ENCODE data around the gene CFAP52. TPM values are rescaled to one million over a fixed set of nuclear protein-coding genes. Genes with fewer than 3 reads are reported as not detected.

Gene CFAP52
- total and polyA plus RNA-seq, 2 experiments from 2014 or later = 0.76 TPM; not detected in 1

DNA sequence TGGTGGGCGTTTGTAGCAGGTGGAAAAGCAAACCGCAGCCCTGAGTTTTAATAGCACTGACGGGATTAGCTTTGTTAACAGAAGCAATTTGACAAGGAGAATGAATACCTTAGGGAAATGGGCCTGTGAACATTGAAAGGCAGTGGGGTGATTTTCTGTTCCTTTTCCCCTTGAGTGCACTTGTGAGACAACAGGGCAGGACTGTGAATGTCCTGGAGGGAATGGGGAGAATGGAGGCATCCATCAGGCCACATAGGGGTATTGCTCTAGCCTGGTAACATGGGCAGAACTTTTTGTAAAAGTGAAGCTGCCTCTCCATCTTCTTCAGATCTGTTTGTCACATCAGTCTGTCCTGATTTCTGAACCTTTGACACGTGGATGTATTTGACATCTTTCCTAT lies 95.1 kb downstream of the CFAP52 start:
- H3K9me3 ChIP-seq (ENCODE audit: low read depth) = no peaks in the 10 kb centered on the region
- H3K4me3 ChIP-seq = no peak overlapping the region
- H3K9me2 ChIP-seq (ENCODE audit: insufficient read depth) = no peaks in the 10 kb centered on the region
- DNase-seq = no peak
- in situ Hi-C loops (cut with MboI) = no loop called here
- H2AFZ ChIP-seq = no peak overlapping the region
- H3K27ac ChIP-seq = no peak overlapping the region
- 41 to 46% methylated on average over 4 of the region's 4 CpGs for WGBS, 2 experiments (ENCODE audit: low coverage in 1 of 2, low lambda C conversion rate in 2 of 2, missing lambda C conversion rate in 2 of 2)
- H3K36me3 ChIP-seq (ENCODE audit: low read depth) = no peaks in the 10 kb centered on the region
- no peaks in the 10 kb centered on the region for H3K27me3 ChIP-seq (replicated peaks; ENCODE audit: insufficient read depth)
- H3K79me2 ChIP-seq (ENCODE audit: insufficient read depth) = no peaks in the 10 kb centered on the region
- H3F3A ChIP-seq (ENCODE audit: insufficient read depth) = no peaks in the 10 kb centered on the region
- no peak overlapping the region for H3K4me2 ChIP-seq (ENCODE audit: unreplicated experiment)
- H3K4me1 ChIP-seq (ENCODE audit: insufficient read depth) = no peaks in the 10 kb centered on the region
- no peak for TF ChIP-seq EZH2phosphoT487 (IDR thresholded peaks at IDR 0.05; ENCODE audit: insufficient read depth, low read depth)
- TF ChIP-seq EZH2 (IDR thresholded peaks at IDR 0.05; ENCODE audit: insufficient read depth, poor library complexity, severe bottlenecking) = no peak
- H4K20me1 ChIP-seq (ENCODE audit: insufficient read depth) = no peaks in the 10 kb centered on the region
- no peak overlapping the region for H3K9ac ChIP-seq

DNA sequence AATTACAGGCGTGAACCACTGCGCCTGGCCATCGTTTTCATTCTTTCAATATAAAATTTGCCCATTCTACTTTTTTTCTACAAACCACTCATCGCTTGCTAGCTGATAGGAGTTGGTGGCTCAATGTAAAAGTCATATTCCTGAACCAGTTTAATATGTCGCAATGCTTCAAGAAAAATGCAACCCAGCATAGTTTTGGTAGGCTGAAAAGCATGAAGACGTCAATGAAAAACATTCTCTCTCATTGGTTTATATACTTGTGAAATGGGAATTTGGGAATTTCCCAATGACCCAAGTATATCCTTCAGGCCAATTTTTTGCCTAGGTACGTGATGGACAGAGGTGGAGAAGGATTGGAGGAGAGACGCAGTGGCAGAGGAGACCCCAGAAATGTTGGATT lies 95.8 kb downstream of the CFAP52 start:
- peaks cover 5% of the 10 kb centered on the region for H3F3A ChIP-seq (ENCODE audit: insufficient read depth)
- no peaks in the 10 kb centered on the region for H4K20me1 ChIP-seq (ENCODE audit: insufficient read depth)
- H3K4me3 ChIP-seq = no peak overlapping the region
- no peaks in the 10 kb centered on the region for H3K4me1 ChIP-seq (ENCODE audit: insufficient read depth)
- no peaks in the 10 kb centered on the region for H3K36me3 ChIP-seq (ENCODE audit: low read depth)
- no peaks in the 10 kb centered on the region for H3K9me3 ChIP-seq (ENCODE audit: low read depth)
- H3K9me2 ChIP-seq (ENCODE audit: insufficient read depth) = no peaks in the 10 kb centered on the region
- no peak overlapping the region for H2AFZ ChIP-seq
- TF ChIP-seq EZH2 (IDR thresholded peaks at IDR 0.05; ENCODE audit: insufficient read depth, poor library complexity, severe bottlenecking) (no peak), EZH2phosphoT487 (IDR thresholded peaks at IDR 0.05; ENCODE audit: insufficient read depth, low read depth) (no peak)
- H3K79me2 ChIP-seq (ENCODE audit: insufficient read depth) = no peaks in the 10 kb centered on the region
- DNase-seq = no peak
- no peak overlapping the region for H3K9ac ChIP-seq
- no peak overlapping the region for H3K4me2 ChIP-seq (ENCODE audit: unreplicated experiment)
- 67% methylated on average over 8 of the region's 8 CpGs for WGBS, 2 experiments (ENCODE audit: low coverage in 1 of 2, low lambda C conversion rate in 2 of 2, missing lambda C conversion rate in 2 of 2)
- in situ Hi-C loops (cut with MboI) = no loop called here
- no peaks in the 10 kb centered on the region for H3K27me3 ChIP-seq (replicated peaks; ENCODE audit: insufficient read depth)
- H3K27ac ChIP-seq = no peak overlapping the region

DNA sequence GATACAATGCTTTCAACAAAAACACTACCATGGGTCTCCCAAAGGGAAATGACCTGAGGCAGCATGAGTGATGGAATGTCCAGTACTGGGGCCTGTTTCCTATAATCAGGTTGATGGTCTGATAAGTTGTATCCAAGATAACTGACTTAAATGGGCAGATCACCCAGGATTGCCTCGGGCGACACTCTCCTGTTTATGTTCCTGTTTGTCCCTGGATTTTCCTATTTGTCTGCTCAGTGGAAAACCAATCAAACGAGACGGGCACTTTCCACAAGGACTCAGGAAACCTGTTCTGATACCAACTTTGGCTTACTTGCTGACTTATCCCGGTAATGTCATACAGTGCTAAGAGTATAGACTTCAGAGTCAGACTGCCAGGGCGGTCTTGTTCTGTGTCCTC lies 96.2 kb downstream of the CFAP52 start:
- Histone ChIP-seq H3F3A (ENCODE audit: insufficient read depth) (peaks cover 6% of the 10 kb centered on the region), H3K4me3 (no peak overlapping the region), H3K9ac (no peak overlapping the region), H3K9me3 (ENCODE audit: low read depth) (no peaks in the 10 kb centered on the region), H3K27me3 (replicated peaks; ENCODE audit: insufficient read depth) (no peaks in the 10 kb centered on the region), H3K27ac (no peak overlapping the region), H2AFZ (no peak overlapping the region), H4K20me1 (ENCODE audit: insufficient read depth) (no peaks in the 10 kb centered on the region), H3K4me2 (ENCODE audit: unreplicated experiment) (no peak overlapping the region), H3K9me2 (ENCODE audit: insufficient read depth) (no peaks in the 10 kb centered on the region), H3K4me1 (ENCODE audit: insufficient read depth) (no peaks in the 10 kb centered on the region), H3K36me3 (ENCODE audit: low read depth) (no peaks in the 10 kb centered on the region), H3K79me2 (ENCODE audit: insufficient read depth) (no peaks in the 10 kb centered on the region)
- no peak for DNase-seq
- TF ChIP-seq EZH2 (IDR thresholded peaks at IDR 0.05; ENCODE audit: insufficient read depth, poor library complexity, severe bottlenecking) (no peak), EZH2phosphoT487 (IDR thresholded peaks at IDR 0.05; ENCODE audit: insufficient read depth, low read depth) (no peak)
- WGBS, 2 experiments (ENCODE audit: low coverage in 1 of 2, low lambda C conversion rate in 2 of 2, missing lambda C conversion rate in 2 of 2) = 78 to 85% methylated on average over 6 of the region's 6 CpGs
- in situ Hi-C loops (cut with MboI) = no loop called here

DNA sequence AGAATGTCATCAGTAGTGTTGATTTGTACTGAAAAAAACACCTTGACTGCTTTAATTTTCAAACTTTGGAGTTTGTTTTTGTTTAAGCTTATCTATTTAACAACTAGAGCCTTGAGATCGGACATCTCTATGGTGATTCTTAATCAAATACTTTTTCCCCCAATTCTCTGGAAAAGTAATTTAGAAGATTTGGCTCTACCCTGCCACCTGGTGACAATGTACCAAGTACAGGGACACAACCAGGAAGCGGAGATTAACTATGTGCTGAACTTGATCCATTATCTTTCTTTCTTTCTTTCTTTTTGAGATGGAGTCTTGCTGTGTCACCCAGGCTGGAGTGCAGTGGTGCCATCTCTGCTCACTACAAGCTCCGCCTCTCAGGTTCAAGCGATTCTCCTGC lies 99.6 kb downstream of the CFAP52 start:
- TF ChIP-seq EZH2phosphoT487 (IDR thresholded peaks at IDR 0.05; ENCODE audit: insufficient read depth, low read depth) = no peak
- no peak for TF ChIP-seq EZH2 (IDR thresholded peaks at IDR 0.05; ENCODE audit: insufficient read depth, poor library complexity, severe bottlenecking)
- H3K36me3 ChIP-seq (ENCODE audit: low read depth) = no peaks in the 10 kb centered on the region
- H3F3A ChIP-seq (ENCODE audit: insufficient read depth) = peaks cover 6% of the 10 kb centered on the region
- H3K4me3 ChIP-seq = no peak overlapping the region
- peak; percentile 5 for DNase-seq
- in situ Hi-C loops (cut with MboI) = no loop called here
- no peak overlapping the region for H3K27ac ChIP-seq
- H3K4me1 ChIP-seq (ENCODE audit: insufficient read depth) = no peaks in the 10 kb centered on the region
- no peak overlapping the region for H3K9ac ChIP-seq
- WGBS, 2 experiments (ENCODE audit: low coverage in 1 of 2, low lambda C conversion rate in 2 of 2, missing lambda C conversion rate in 2 of 2) = 74 to 75% methylated on average over 4 of the region's 4 CpGs
- H3K9me2 ChIP-seq (ENCODE audit: insufficient read depth) = no peaks in the 10 kb centered on the region
- no peak overlapping the region for H2AFZ ChIP-seq
- no peaks in the 10 kb centered on the region for H4K20me1 ChIP-seq (ENCODE audit: insufficient read depth)
- H3K9me3 ChIP-seq (ENCODE audit: low read depth) = no peaks in the 10 kb centered on the region
- H3K4me2 ChIP-seq (ENCODE audit: unreplicated experiment) = no peak overlapping the region
- H3K79me2 ChIP-seq (ENCODE audit: insufficient read depth) = no peaks in the 10 kb centered on the region
- no peaks in the 10 kb centered on the region for H3K27me3 ChIP-seq (replicated peaks; ENCODE audit: insufficient read depth)

DNA sequence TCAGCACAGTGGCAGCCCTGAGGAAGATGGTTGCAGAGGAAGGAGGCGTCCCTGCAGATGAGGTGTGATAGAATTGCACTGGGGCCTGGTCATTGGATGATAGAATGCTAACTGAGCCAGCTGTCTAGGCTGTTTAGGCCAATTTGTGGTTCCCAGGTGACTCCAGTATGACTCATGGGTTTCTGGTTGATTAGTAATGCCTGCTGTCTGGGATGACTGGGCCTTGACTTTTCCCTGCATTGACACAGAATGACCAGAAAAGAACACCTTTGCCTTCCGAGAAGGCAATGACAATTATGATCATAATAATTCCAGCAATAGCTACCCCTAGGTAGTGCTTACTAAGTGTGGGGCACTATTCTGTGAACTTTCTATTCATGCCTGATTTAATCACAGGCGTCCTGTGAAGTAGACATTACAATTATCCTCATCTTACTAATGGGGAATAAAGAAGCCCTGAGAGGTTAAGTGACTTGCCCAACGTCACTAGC lies 100.4 kb downstream of the CFAP52 start:
- peak; percentile 70 for DNase-seq
- Histone ChIP-seq H3K4me1 (ENCODE audit: insufficient read depth) (no peaks in the 10 kb centered on the region), H3K9me3 (ENCODE audit: low read depth) (no peaks in the 10 kb centered on the region), H3F3A (ENCODE audit: insufficient read depth) (peaks cover 6% of the 10 kb centered on the region), H2AFZ (no peak overlapping the region), H3K9ac (no peak overlapping the region), H4K20me1 (ENCODE audit: insufficient read depth) (no peaks in the 10 kb centered on the region), H3K9me2 (ENCODE audit: insufficient read depth) (no peaks in the 10 kb centered on the region), H3K36me3 (ENCODE audit: low read depth) (no peaks in the 10 kb centered on the region), H3K27me3 (replicated peaks; ENCODE audit: insufficient read depth) (no peaks in the 10 kb centered on the region), H3K79me2 (ENCODE audit: insufficient read depth) (no peaks in the 10 kb centered on the region), H3K4me2 (ENCODE audit: unreplicated experiment) (no peak overlapping the region), H3K4me3 (no peak overlapping the region), H3K27ac (no peak overlapping the region)
- in situ Hi-C loops (cut with MboI) = no loop called here
- WGBS, 2 experiments (ENCODE audit: low coverage in 1 of 2, low lambda C conversion rate in 2 of 2, missing lambda C conversion rate in 2 of 2) = 51 to 56% methylated on average over 4 of the region's 4 CpGs
- no peak for TF ChIP-seq EZH2phosphoT487 (IDR thresholded peaks at IDR 0.05; ENCODE audit: insufficient read depth, low read depth)
- TF ChIP-seq EZH2 (IDR thresholded peaks at IDR 0.05; ENCODE audit: insufficient read depth, poor library complexity, severe bottlenecking) = no peak

Measured in GM23248 (cell line).